Naive thymus-derived CD4-positive, alpha-beta T cell (primary cell): ENCODE results near the gene SLX4IP. TPM values are rescaled to one million over a fixed set of nuclear protein-coding genes. Genes with fewer than 3 reads are reported as not detected.

ENCODE experiments used
- ATAC-seq: fragments of 150-1000 bp; cut with Tn5 transposase; 2 replicates; pipeline ENCODE4 v1.10.0; 2021; ENCODE audit warnings: mild to moderate bottlenecking, moderate library complexity
- CTCF ChIA-PET: fragments of 350-600 bp; sonication (Branson Sonifier 250); formaldehyde crosslinking; loops from one replicate; lab custom pipeline; 2021; ENCODE audit warnings: antibody characterized with exemption; lab: Charles Lee
- POLR2A ChIA-PET: fragments of 350-600 bp; sonication (Branson Sonifier 250); formaldehyde crosslinking; loops from one replicate; lab custom pipeline; 2021; ENCODE audit warnings: antibody characterized with exemption, inconsistent platforms; lab: Charles Lee
- DNase-seq, 9 donors: peaks; one replicate each; pipeline versions ENCODE4 v3.0.0 to v3.0.0-alpha.2; 2020 to 2022; ENCODE audit warnings: mixed read lengths in 1 of 9
- H3K27ac ChIP-seq: one replicate; pipeline ENCODE4 v1.7.0; 2013; ENCODE audit warnings: mild to moderate bottlenecking, low read depth, low read length, moderate library complexity
- H3K27me3 ChIP-seq, 2 donors: one replicate each; pipeline ENCODE4 v1.7.0; 2013; ENCODE audit warnings: low read length in 2 of 2, mild to moderate bottlenecking in 2 of 2, moderate library complexity in 2 of 2; ENCODE audit not compliant: control insufficient read depth in 2 of 2, insufficient read depth in 2 of 2
- H3K36me3 ChIP-seq, 3 experiments: 1 replicate in 2 of 3; 2 replicates in 1 of 3; pipeline ENCODE4 v1.7.0; 2013; ENCODE audit warnings: low read length in 3 of 3, mild to moderate bottlenecking in 3 of 3, moderate library complexity in 1 of 3; ENCODE audit not compliant: insufficient read depth in 3 of 3, control insufficient read depth in 2 of 3
- H3K4me1 ChIP-seq, 2 donors: one replicate each; pipeline ENCODE4 v1.7.0; 2013; ENCODE audit warnings: low read length in 2 of 2, mild to moderate bottlenecking in 2 of 2, moderate library complexity in 1 of 2; ENCODE audit not compliant: control insufficient read depth in 2 of 2, insufficient read depth in 2 of 2
- H3K4me3 ChIP-seq: 2 replicates; pipeline ENCODE4 v1.7.0; 2013; ENCODE audit warnings: mild to moderate bottlenecking, low read length
- H3K9me3 ChIP-seq, 3 experiments: 1 replicate in 2 of 3; 2 replicates in 1 of 3; pipeline ENCODE4 v1.7.0; 2013; ENCODE audit warnings: low read length in 3 of 3; ENCODE audit not compliant: control insufficient read depth in 2 of 3
- H3K27ac Mint-ChIP-seq, 9 donors: one replicate each; pipeline ENCODE4 v1.8.0; 2020 to 2022; ENCODE audit warnings: mixed read lengths in 9 of 9, mild to moderate bottlenecking in 8 of 9, moderate library complexity in 5 of 9, inconsistent platforms in 2 of 9
- H3K27me3 Mint-ChIP-seq, 5 donors: one replicate each; pipeline ENCODE4 v1.8.0; 2021 to 2022; ENCODE audit warnings: mixed read lengths in 5 of 5, mild to moderate bottlenecking in 1 of 5
- H3K36me3 Mint-ChIP-seq, 5 donors: one replicate each; pipeline ENCODE4 v1.8.0; 2020 to 2022; ENCODE audit warnings: mixed read lengths in 5 of 5, mild to moderate bottlenecking in 3 of 5, inconsistent platforms in 1 of 5
- H3K4me1 Mint-ChIP-seq, 7 donors: one replicate each; pipeline ENCODE4 v1.8.0; 2020 to 2022; ENCODE audit warnings: mixed read lengths in 7 of 7, mild to moderate bottlenecking in 3 of 7, inconsistent platforms in 1 of 7
- H3K4me3 Mint-ChIP-seq, 10 donors: one replicate each; pipeline ENCODE4 v1.8.0; 2020 to 2022; ENCODE audit warnings: mild to moderate bottlenecking in 10 of 10, mixed read lengths in 10 of 10, moderate library complexity in 6 of 10, inconsistent platforms in 2 of 10
- H3K9me3 Mint-ChIP-seq, 11 donors: one replicate each; pipeline ENCODE4 v1.8.0; 2020 to 2022; ENCODE audit warnings: mixed read lengths in 11 of 11, mild to moderate bottlenecking in 4 of 11, inconsistent platforms in 1 of 11, moderate library complexity in 1 of 11
- intact Hi-C, 2 donors: fragments of 100-400 bp; cut with micrococcal nuclease; formaldehyde crosslinking; loops; one replicate each; pipeline ENCODE4 v1.15.1; 2023
- polyA plus RNA-seq, 2 donors: library from polyadenylated mRNA; unstranded; fragments of 300-500 nt; fragmentation: Illumina TruSeq; gene quantifications; one replicate each; pipeline ENCODE4 v1.2.3, GENCODE V29; 2021
- total RNA-seq, 6 experiments: library from RNA in 5 of 6; stranded (reverse) in 5 of 6; gene quantifications; 1 replicate in 5 of 6; 2 replicates in 1 of 6; pipeline ENCODE4 v1.2.3 and lab custom pipeline; 2021 to 2026

Gene SLX4IP
- total and polyA plus RNA-seq, 7 experiments from 2014 or later: 1.6 to 8.2 (median 5.3) TPM

DNA sequence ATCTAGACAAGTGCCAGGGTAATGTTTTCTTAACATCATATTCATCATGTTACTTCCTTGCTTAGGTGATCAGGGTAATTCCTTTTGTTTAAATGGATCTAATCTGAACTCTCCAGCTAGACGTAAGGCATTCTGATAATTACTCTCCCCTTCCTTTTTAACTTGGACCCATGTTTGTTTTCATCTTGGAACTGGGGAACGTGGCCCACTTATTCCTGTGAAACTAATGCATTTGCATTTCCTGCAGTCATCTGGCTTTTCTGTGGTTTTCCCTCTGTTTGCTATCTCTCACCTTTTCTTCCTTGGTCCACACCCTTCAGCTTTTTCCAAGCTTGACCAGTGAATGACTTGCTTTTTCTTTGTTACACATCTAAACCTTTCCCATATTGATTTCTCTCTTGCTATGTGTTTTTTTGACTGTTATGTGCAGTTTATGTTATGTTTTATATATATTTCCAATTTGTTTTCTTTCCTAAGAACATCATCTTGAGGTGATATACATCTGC is 33.3 kb downstream of the SLX4IP start:
- Histone ChIP-seq H3K36me3 (peaks cover 0 to 5% (median 0%) of the 10 kb centered on the region in 3 experiments), H3K4me1 (no peaks in the 10 kb centered on the region), H3K27ac (no peak overlapping the region), H3K9me3 (no peaks in the 10 kb centered on the region), H3K27me3 (no peaks in the 10 kb centered on the region), H3K4me3 (no peak overlapping the region)
- H3K4me3 Mint-ChIP-seq: no peak overlapping the region
- DNase-seq (no peak), ATAC-seq (no peak)
- H3K4me1 Mint-ChIP-seq: peaks cover 0 to 17% (median 10%) of the 10 kb centered on the region in 7 donors
- H3K9me3 Mint-ChIP-seq: peaks cover 0 to 4% (median 0%) of the 10 kb centered on the region in 11 donors
- POLR2A ChIA-PET: no interaction called here
- peaks cover 0 to 34% (median 24%) of the 10 kb centered on the region in 5 donors for H3K36me3 Mint-ChIP-seq
- CTCF ChIA-PET: no interaction called here
- no peaks in the 10 kb centered on the region for H3K27me3 Mint-ChIP-seq
- peak overlapping the region in 4 of 9 donors; percentile 1 to 48 (median 18) for H3K27ac Mint-ChIP-seq
- intact Hi-C loops: loop anchor here in 1 of 2 donors (5.0 to 10.0 kb wide), 3 partner anchors 84 to 1074 kb away; no protein-coding TSS in a partner anchor

DNA sequence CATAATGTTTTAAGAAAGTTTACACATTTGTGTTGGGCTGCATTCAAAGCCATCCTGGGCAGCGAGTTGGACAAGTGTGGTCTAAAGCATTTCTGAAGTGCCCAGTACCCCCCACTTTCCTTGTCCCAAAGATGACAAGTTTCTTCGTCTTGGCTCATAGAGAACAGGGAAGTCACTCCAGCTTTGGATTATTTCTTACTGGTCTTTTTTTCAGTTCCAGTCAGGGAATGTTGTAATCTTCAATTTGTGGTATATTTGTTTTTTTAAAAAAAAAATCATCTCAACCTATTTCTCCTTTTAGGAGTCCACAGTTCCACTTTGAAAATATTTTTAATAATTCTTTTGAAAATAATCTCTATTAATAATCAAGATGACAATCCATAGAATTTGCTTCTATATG is 34.0 kb downstream of the SLX4IP start:
- peaks cover 0 to 13% (median 10%) of the 10 kb centered on the region in 7 donors for H3K4me1 Mint-ChIP-seq
- intact Hi-C loops: loop anchor here in 1 of 2 donors (1.0 to 10.0 kb wide), 4 partner anchors 67 to 1073 kb away; no protein-coding TSS in a partner anchor
- POLR2A ChIA-PET: no interaction called here
- H3K9me3 Mint-ChIP-seq: peaks cover 0 to 4% (median 0%) of the 10 kb centered on the region in 11 donors
- Histone ChIP-seq H3K9me3 (no peaks in the 10 kb centered on the region), H3K27ac (no peak overlapping the region), H3K27me3 (no peaks in the 10 kb centered on the region), H3K4me1 (no peaks in the 10 kb centered on the region), H3K36me3 (peaks cover 0 to 5% (median 0%) of the 10 kb centered on the region in 3 experiments), H3K4me3 (no peak overlapping the region)
- H3K27me3 Mint-ChIP-seq: no peaks in the 10 kb centered on the region
- H3K27ac Mint-ChIP-seq: peak overlapping the region in 1 of 9 donors; percentile 1
- H3K36me3 Mint-ChIP-seq: peaks cover 0 to 28% (median 17%) of the 10 kb centered on the region in 5 donors
- DNase-seq (no peak), ATAC-seq (no peak)
- no peak overlapping the region for H3K4me3 Mint-ChIP-seq
- CTCF ChIA-PET: no interaction called here

- peak; percentile 62 for ATAC-seq
- Mint-ChIP-seq H3K9me3 (peaks cover 0 to 4% (median 0%) of the 10 kb centered on the region in 11 donors), H3K27ac (peak overlapping the region in 1 of 9 donors; percentile 16), H3K27me3 (no peaks in the 10 kb centered on the region), H3K36me3 (peaks cover 0 to 27% (median 17%) of the 10 kb centered on the region in 5 donors), H3K4me3 (no peak overlapping the region), H3K4me1 (peaks cover under 1 to 18% (median 11%) of the 10 kb centered on the region in 7 donors)
- ChIA-PET POLR2A (no interaction called here), CTCF (no interaction called here)
- DNase-seq: peak in 2 of 9 donors; percentile 20 to 21
- Histone ChIP-seq H3K9me3 (no peaks in the 10 kb centered on the region), H3K27me3 (no peaks in the 10 kb centered on the region), H3K27ac (no peak overlapping the region), H3K4me1 (no peaks in the 10 kb centered on the region), H3K36me3 (peaks cover 0 to 5% (median 0%) of the 10 kb centered on the region in 3 experiments), H3K4me3 (no peak overlapping the region)
- intact Hi-C loops: loop anchor here in 1 of 2 donors (1.0 to 10.0 kb wide), 4 partner anchors 67 to 1073 kb away; no protein-coding TSS in a partner anchor
Measured at GRCh38 chr20:10469599-10469998, 34.5 kb downstream of the SLX4IP start.

DNA sequence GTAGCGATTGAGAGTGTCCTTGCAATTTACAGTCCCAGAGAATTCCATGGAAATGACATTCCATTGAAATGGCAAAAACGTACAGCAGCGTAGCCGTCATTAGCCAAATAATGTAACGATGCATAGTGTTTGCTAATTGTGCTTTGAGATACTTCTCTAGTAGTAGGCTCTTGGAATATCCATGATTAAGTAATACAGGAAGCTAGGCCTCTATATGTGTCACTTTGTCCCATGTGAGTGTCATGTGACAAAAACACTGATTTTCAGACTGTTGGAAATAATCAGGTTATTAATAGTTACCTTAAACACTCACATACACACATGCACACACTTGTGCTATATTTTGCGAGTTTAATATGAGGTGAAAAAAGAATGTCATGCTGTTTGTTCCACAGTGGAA is 35.2 kb downstream of the SLX4IP start:
- no peaks in the 10 kb centered on the region for H3K27me3 Mint-ChIP-seq
- ATAC-seq (peak; percentile 45), DNase-seq (no peak)
- peaks cover 0 to 4% (median 0%) of the 10 kb centered on the region in 11 donors for H3K9me3 Mint-ChIP-seq
- no peaks in the 10 kb centered on the region for H3K9me3 ChIP-seq
- peak overlapping the region in 1 of 9 donors; percentile 28 for H3K27ac Mint-ChIP-seq
- no peak overlapping the region for H3K27ac ChIP-seq
- intact Hi-C loops: no loop called here
- CTCF ChIA-PET: no interaction called here
- peaks cover 0 to 24% (median 17%) of the 10 kb centered on the region in 5 donors for H3K36me3 Mint-ChIP-seq
- H3K4me1 ChIP-seq: no peaks in the 10 kb centered on the region
- POLR2A ChIA-PET: no interaction called here
- H3K36me3 ChIP-seq: peaks cover 0 to 5% (median 0%) of the 10 kb centered on the region in 3 experiments
- no peak overlapping the region for H3K4me3 Mint-ChIP-seq
- H3K4me3 ChIP-seq: no peak overlapping the region
- H3K27me3 ChIP-seq: no peaks in the 10 kb centered on the region
- peaks cover 8 to 24% (median 17%) of the 10 kb centered on the region in 7 donors for H3K4me1 Mint-ChIP-seq

DNA sequence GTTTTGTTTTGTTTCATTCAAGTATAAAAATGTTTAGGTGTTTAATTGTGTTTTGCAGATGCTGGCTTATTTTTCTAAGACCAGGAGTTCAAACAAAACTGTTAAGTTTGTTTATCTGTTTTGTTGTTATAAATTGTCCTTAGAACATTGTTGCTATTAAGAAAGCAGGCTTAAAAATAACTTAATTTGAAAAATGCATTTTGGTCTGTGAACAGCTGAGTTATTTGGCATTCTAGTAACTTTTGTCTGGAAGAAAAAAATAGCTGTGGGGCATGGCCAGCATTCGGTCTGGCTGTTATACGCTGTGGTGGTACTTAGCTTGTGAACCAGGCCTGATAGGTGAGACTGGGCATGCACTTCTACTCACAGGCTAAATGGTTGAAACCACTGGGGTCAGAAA is 37.8 kb downstream of the SLX4IP start:
- Histone ChIP-seq H3K27me3 (no peaks in the 10 kb centered on the region), H3K9me3 (no peaks in the 10 kb centered on the region), H3K36me3 (peaks cover 0 to 5% (median 0%) of the 10 kb centered on the region in 3 experiments), H3K27ac (no peak overlapping the region), H3K4me1 (no peaks in the 10 kb centered on the region), H3K4me3 (no peak overlapping the region)
- Mint-ChIP-seq H3K27ac (no peak overlapping the region), H3K4me3 (no peak overlapping the region), H3K9me3 (peaks cover 0 to 4% (median 0%) of the 10 kb centered on the region in 11 donors), H3K36me3 (peaks cover 0 to 29% (median 17%) of the 10 kb centered on the region in 5 donors), H3K4me1 (peaks cover 12 to 31% (median 19%) of the 10 kb centered on the region in 7 donors), H3K27me3 (no peaks in the 10 kb centered on the region)
- ATAC-seq: no peak
- no peak for DNase-seq
- intact Hi-C loops: no loop called here
- ChIA-PET POLR2A (no interaction called here), CTCF (no interaction called here)

DNA sequence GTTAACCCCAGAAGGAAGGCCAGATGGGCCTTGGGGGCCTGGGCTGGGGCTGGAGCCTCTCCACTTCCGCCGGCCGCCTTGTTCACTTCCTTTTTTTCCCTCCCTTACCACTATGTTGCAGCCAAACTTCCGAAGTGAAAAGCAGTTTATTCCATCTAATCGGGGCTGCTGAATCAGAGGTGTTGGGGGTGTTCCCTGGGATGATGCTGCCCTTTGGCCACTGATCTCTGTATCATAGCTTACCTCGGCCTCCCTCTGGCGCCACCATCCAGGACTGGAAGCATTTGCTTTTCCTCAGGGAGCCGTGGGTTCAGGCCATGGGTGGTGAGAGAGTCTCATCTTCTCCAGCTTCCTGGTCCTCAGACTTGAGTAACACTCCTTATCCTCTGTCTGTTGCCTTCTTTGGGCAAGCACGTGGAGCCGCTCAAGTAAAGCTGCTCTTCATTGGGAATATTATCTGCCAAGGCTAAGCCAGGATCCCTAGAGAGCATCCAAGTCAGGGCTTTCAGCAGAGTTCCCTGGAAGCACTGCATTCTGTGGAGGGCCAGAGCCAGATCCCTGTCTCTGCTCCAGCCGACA is 39.6 kb downstream of the SLX4IP start:
- H3K4me1 Mint-ChIP-seq: peaks cover 11 to 22% (median 12%) of the 10 kb centered on the region in 7 donors
- intact Hi-C loops: no loop called here
- no peak for DNase-seq
- ChIA-PET CTCF (interaction anchor here (0.6 kb wide), 1 partner anchor 62 kb away, joined by 3 read pairs; no protein-coding TSS in a partner anchor), POLR2A (no interaction called here)
- ATAC-seq: no peak
- Histone ChIP-seq H3K27me3 (no peaks in the 10 kb centered on the region), H3K4me1 (no peaks in the 10 kb centered on the region), H3K9me3 (no peaks in the 10 kb centered on the region), H3K27ac (no peak overlapping the region), H3K36me3 (peaks cover 0 to 4% (median 0%) of the 10 kb centered on the region in 3 experiments), H3K4me3 (no peak overlapping the region)
- H3K4me3 Mint-ChIP-seq: no peak overlapping the region
- H3K36me3 Mint-ChIP-seq: peaks cover 0 to 23% (median 17%) of the 10 kb centered on the region in 5 donors
- H3K27ac Mint-ChIP-seq: no peak overlapping the region
- H3K27me3 Mint-ChIP-seq: no peaks in the 10 kb centered on the region
- peaks cover 0 to 4% (median 0%) of the 10 kb centered on the region in 11 donors for H3K9me3 Mint-ChIP-seq
